SW 1271 (cell line): ENCODE data around the gene RWDD3.

ENCODE experiments used
- DNase-seq, 2 experiments: peaks; one replicate each; lab custom pipeline; 2025; lab: John Stamatoyannopoulos, UW

Gene RWDD3

DNA sequence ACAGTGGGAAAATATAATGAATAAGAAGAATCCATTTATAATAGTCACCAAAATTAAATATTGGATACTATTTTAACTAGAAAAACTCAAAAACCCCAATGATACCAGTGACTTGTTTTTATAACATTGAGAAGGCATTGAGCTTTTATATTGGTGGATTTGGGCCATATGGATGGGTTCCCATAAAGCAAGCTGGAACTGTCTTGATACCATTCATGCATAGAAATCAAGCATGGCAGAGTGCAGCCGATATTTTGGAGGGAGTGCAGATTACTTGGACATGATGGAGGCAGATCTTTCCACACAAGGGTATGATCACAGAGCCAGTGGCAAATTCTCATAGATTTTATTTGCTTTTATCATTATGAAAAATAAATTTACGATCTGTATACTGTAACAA lies 3.8 kb upstream of the RWDD3 start:
- no peak for DNase-seq

DNA sequence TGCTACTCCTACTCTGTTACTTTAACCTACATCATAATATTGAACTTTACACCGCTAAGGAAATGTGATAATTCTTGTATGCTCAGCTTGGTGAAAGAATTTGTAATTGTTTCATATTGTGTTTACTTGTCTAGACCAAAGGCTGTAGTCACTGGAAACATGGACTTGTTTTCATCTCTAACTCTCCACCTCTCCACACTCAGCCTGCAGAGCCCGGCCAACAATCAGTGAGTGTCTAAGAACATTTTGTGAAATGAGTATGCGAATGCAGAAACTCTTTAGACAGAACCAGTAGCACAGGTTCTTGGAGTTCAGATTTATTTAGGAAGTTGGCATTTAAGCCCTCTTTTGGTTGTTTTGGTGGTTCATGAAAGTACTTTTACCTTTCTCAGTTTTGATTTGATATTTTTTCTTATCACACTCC lies 3.2 kb upstream of the RWDD3 start:
- DNase-seq = no peak

DNA sequence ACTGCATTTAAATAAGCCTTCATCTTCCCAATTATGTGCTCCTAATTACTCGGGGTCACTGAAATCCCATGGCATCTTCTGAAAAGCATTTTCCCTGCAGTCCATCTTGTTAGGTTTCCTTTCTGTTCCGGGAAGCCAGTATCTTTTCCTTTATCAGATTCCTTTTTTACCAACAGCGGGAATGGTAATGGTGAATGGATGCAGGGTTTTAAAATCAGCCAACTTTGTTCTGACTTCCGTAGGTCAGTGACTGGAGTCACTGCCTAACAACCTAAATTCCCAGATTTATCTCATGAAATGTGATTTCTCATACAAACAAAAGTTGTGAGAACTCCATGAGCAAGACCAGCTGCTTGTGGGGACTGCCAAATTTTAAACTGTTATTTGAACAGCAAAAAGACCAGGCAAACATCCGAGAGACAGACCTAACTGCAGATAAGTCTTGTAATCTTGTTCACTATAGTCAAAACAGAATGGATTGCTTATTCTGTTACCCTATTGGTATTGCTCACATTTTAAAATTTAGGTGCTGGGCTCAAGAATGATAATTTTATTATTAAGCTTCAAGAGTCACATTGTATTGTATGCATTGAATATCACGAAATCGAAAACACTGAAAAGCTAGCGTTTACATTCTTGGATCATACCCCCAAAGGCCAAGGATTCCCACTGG lies 1.2 kb upstream of the RWDD3 start:
- DNase-seq = no peak

DNA sequence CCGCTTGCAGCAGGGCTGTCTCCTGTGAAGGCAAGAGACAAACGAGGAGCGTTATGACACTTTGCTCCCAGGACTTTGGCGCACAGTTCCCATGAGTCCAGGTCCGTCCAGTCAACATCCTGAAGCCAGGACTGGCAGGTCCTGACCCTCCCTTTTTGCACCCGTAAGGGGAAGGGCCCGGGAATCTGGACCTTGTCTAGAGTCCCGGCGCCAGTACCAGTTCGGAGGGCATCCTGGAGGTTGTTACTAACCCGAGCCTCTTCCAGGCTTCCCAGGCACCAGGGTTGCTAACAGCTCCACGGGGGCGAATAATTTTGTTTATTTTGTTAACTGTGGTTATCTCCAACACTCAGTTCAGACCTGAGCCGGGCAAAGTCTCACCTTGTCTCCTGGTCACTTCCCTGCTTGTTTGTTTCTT lies 682 bp upstream of the RWDD3 start:
- no peak for DNase-seq

DNA sequence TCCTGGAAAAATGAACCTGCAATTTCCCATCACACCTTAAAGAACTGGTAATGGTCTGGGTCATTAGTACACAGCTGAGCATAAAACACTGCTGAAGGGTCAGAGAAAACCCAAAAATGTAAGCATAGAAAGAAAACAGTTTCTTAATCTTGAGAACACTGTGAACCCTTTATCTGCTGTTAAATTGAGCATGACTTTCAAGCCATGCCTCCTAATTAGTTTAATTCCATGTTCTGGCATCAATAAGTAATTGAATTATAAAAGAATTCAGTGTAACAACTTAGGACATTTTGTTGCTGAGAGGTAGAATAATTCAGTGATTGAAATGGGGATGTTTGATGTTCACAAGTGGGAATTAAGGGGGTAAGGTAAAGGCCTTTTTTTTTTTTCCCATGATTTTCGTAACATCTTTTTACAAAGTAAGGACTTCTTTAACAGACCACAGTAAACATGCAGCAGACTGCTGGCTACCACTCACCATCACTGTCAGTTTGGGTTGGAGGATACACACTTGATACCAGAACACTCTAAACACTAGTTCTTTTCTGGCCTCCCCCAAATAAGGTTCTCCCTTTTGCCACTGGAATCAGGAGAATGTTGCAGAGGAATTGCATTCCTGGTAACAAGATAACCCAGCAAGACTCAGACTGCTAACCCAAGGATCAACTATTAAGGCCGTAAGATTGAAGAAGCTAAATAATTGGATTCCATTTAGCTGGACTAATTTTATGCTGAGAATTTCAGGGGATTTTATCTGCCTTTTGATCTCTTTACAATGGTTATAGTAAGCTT lies 3.0 kb downstream of the RWDD3 start:
- no peak for DNase-seq

DNA sequence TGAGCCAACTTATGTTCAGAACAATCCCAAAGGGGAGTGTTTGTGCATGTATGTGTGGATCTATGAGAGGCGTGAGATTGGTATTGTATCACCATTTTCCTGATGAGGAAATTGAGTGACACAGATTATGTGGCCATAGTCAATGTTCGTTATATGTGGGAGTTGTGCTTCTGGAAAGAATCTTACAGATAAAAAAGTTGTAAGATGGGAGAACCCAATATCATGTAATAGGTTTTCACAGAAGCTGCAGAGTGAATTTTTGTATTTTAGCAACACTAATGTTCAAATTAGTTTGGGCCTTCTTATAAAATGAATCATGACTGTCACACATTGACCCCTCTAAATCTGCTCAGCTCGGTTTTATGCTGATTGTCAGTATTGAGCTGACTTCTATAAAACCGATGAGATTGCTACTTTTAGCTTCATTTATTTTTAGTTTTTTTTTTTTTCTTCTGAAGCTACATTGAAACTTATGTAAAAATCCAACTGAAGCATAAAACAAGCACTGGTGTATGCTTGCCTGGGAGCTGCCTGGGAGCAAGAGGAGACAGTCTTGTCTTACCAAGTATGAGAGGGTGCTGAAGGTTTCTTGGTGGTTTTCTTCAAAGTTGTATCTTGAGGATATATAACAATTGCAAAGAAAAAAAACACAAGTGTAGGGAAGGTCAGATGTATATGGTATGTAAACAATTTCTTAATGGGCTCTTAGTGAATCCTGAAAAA lies 4.1 kb downstream of the RWDD3 start:
- DNase-seq = no peak

DNA sequence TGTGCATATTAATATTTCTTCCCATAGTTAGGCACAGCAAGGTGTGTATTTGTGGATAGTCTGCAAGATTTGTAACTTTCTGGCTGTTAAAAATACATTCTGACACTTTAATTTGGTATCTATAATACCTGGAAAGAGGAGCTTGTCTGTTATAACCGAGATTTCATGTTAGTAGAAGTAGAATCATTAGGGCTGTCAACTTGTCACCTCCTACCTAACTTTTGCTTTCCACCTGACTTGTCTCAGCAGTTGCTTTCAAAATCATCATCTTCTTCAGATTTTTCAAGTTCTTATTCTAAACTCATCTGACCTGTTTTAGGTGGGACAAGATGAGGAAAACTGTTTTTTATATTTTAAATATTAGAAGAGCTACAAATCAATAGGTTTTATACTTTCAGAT lies 11.0 kb downstream of the RWDD3 start:
- no peak for DNase-seq

DNA sequence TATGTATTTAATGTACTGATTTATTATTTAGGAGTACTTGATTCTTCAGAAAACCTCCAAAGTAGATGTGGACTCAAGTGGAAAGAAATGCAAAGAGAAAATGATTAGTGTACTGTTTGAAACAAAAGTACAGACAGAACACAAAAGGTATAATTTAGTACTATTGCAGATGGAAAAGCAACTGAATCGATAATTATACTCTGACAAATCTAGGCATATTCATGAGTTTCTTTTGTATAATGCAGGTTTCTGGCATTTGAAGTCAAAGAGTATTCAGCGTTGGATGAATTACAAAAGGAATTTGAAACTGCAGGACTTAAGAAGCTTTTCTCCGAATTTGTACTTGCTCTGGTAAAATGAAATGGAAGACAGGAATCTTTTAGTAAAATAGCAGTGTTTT lies 12.5 kb downstream of the RWDD3 start:
- DNase-seq = no peak

DNA sequence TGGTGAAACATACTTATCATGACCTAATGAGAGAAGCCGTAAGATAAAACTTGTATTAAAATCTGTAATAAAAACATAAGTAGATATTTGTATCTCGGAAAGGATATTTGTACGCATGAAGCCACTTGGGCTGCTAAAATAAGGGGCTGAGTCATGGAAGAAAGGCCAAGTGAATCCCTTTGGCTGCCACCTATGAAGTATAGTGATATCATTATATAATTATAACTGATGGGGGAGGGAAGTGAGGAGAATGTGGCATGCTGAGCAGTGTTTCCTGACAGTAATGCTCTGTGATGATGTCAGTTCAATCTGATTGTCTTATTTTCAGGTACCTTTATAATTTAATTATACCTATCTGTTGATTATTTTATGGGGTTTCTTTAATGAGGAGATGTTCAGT lies 13.6 kb downstream of the RWDD3 start:
- DNase-seq = no peak

DNA sequence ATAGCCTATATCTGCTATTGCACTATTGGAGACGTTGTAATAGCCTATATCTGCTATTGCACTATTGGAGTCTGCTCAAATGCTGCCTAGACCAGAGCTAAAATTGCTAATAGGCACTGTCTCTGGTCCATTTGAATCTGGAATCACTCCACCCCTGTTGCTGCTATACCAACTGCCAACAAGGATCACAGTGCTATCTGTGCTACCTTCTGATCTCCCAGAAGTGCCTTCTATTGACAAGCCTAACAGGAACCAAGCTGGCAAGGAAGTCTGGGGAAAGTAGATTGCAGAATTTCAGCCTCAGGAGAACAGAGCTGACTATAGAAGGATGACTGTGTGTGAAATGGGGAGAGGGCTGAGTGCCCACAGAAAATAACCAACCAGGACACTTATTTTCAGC lies 15.9 kb downstream of the RWDD3 start:
- DNase-seq = no peak

DNA sequence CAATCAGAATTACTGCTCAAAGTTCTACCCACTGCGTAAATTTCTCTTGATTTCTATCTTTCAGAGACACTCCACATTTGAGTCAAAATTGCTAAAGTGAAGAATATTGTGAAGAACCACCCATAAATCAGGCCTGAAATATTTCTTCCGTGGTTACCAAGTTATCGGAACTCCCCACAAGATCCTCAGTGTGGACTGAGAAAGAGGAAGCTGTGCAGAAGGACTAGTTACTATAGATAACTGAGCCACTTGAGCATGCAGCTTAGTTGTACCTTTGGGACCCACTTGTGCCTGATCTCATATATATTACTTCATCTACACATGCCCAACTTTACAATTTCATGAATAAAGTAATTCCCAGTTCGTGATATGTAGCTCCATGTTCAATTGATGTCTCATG lies 18.4 kb downstream of the RWDD3 start:
- DNase-seq = no peak

DNA sequence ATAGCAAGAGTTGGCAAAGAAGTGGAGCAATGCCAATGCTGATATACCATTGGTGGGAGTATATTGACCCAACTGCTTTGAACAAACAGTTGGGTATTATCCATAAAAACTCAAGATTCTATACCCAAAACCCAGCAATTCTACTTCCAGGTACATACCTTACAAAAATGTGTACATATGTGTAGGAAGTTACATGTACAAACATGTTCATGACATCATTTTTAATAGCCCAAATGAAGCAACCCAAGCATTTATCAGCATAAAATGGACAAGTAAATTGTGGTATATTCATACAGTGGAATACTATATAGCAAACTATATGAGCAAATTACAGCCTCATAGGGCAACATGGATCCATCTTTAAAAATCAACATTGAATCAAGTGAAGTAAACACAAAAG lies 20.9 kb downstream of the RWDD3 start:
- no peak for DNase-seq

DNA sequence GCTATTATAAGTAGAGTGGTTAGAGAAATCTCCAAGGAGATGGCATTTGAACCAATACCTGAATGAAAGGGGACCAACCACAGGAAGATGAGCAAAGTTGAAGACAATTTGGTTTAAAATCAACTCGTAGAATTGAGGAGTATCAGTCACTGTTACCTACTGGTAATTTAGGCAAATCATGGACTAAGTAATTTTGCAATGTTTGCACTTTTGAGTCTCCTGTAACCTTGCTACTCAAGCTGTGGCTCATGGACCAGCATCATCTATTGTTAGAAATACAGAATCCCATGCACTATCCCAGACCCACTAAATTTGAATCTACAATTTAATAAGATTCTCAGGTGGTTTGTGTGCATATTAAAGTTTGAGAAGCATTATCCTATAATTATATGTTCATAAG lies 21.8 kb downstream of the RWDD3 start:
- no peak for DNase-seq

DNA sequence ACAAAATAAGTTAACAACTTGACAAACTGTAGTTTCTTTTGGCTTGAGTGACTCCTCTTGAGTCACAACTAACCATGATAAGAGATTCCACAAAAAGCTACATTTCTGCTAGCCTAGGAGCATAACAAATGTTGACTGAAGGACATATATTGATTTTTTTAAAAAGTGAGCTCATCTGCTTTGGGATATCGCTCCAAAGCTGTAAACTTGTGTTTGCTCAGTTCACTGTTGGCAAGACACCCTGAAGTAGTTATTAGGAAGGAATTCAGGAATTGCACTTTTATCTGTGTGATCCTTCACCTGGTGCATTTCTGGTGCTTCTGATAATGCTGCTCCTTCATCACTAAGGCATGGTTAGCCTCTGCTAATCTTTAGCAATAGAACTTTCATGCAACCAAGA lies 23.7 kb downstream of the RWDD3 start:
- no peak for DNase-seq

DNA sequence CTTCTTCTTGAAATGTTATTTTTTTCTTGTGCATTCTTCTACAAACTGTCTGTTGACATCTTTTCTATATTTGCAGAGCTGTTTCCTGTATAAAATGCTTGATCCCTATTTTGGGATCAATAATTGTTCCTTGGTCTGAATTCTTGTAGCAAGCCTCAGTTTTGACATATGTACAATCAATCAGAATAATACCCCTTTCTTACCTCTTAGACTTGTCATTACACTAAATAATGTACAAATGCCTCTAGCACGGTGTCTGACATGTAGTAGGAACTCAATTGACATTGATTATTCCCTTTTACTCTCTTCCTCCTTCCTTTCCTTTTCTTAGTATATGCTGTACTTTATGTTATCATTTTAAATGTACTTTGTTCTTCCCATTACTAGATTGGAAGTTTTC lies 25.2 kb downstream of the RWDD3 start:
- no peak for DNase-seq

DNA sequence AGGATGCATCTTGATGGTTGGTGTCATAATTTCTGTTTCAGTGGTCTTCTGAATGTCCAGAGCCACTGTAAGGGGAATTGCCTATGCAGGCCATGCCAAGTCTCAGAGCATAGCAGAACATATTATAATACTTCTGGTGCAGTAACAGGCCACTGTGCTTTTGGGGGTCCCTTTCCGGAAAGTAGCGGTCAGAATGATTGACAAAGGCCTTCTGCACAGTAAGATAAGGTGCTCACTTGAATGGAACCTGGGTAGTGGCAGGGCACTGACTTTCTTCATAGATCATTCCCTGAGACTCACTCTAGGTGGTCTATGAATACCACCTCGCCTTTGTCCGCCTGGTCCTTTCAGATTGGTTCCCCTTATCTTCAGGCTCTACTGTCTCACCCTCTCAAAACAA lies 28.9 kb downstream of the RWDD3 start:
- no peak for DNase-seq

DNA sequence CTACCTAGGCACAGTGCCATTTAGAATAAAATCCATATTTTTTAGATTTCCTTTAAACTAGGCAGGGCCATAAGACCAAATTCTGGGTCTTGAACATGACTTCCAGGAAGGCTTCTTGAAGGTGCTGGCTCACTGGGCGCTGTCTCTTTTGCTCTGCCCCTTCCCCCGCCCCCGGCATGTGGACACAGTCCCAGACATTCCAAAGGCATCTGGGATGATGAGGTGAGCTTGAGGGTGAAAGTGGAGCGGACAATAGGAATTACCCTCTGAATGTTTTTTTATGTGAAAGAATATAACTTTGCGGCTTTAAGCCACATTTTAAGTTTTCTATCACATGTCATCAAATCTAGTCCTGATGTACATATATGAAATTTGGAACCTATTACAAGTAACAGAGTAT lies 29.4 kb downstream of the RWDD3 start:
- DNase-seq = no peak

DNA sequence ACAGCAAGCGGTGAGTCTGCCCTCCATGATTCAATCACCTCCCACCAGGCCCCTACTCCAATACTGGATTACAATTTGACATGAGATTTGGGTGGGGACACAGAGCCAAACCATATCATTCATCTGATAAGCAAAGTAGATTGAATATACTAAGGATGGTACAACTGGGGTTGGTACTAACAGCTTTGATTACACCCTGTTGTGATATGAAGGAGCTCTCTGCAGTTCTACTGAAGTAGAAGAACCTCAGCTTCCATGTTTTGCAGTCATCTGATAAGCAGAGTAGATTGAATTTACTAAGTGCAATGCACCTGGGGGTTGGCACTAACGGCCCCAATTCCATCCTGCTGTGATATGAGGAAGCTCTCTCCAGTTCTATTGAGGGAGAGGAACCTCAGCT lies 31.1 kb downstream of the RWDD3 start:
- no peak for DNase-seq

DNA sequence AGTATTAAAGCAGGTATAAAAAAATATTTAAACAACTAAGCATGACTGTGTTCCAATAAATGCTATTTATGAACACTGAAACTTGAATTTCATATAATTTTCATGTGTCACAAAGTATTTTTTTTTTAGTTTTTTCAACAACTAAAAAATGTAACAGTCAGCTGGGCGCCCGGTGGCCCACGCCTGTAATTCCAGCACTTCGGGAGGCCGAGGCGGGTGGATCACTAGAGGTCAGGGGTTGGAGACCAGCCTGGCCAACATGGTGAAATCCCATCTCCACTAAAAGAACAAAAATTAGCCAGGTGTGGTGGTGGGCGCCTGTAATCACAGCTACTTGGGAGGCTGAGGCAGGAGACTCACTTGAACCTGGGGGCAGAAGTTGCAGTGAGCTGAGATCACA lies 42.4 kb downstream of the RWDD3 start:
- DNase-seq = no peak

DNA sequence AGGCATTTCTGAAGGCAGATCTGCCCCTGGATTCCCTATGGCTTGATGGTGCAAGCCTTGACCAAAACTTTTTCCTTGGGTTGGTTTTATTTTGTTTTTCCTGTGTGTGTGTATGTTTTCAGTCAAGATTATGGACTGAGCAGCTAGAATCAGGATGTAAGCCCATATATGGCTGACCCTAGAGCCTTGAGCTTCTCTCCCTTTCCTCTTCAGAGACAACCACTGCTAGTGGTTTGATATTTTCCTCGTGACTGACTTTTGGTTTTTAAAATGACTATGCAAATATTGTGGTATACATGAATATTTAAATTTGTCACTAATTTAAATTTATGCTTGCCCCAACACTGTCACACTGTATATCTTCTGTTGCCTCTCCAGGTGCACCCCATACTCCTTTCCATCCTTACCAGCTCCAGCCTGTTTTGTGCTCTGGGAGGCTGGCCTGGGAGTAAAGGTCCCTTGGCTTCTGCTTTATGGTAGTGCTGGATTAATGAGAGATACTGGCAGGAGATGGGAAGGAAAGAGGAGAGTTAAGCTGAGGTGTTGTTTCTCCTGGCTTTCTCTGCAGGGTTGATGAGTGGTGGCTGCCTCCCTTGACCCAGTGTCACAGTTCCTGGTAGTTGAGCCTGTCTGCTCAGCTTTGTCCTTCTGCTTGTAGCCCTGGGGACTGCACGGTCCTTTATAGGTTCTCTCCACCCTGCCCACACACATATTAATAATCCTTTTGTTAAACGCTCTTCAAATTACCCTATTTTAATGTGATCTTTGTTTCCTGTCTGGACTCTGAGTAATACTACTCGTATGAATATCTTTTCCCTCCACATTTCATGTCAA lies 44.4 kb downstream of the RWDD3 start:
- DNase-seq = no peak

DNA sequence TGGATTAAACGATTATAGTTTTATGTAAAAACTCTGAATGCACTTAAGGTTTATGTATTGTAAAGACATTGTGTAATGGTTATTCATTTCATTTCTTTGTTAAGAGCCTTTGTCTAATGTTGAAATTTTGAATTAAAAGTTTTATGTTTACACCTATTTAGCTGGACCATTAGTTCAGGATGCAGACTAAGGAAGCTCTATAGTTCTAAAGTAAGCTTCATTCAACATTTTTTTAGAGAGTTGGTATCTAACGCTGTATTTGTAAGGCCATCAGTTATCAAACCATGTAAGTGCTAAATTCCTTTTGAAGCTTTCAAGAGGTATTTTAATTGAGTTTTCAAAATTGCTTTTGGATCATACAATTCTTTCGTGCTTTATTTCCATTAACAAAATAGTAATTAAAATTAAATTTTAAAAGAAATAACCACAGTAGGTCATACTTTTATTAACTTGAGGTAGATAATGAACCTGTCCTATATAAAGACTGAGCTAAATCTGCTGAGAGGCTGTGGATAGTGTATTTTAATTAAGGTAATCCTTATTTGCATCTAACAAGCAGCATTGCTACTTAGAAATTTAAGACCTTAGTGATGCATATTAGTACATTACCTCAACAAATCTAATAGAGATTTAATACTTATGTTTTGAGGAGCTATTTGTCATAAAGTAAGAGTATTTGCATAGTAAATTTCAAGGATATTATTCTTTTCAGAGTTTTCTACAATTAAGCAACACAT lies 47.9 kb downstream of the RWDD3 start:
- DNase-seq = no peak

DNA sequence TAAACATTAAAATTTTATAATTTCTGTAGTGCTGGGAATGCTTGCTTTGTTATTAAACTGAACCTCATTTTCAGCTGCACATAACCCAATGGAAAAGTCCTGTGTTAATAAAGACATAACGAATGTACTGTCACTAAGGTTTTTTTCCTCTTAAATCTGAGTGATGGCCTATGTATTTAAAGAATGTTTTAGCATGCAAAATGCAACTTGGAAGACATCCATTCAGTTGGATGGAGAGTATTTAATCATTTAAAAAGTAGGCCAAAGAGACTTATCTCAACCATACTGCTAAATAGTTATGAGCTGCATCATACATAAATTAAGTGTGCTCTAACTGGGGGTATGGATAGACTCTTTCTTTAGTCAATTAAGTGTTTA lies 48.5 kb downstream of the RWDD3 start:
- no peak for DNase-seq
